ENCODE data around the gene RYR1.

- TF ChIP-seq, protein P1, sequence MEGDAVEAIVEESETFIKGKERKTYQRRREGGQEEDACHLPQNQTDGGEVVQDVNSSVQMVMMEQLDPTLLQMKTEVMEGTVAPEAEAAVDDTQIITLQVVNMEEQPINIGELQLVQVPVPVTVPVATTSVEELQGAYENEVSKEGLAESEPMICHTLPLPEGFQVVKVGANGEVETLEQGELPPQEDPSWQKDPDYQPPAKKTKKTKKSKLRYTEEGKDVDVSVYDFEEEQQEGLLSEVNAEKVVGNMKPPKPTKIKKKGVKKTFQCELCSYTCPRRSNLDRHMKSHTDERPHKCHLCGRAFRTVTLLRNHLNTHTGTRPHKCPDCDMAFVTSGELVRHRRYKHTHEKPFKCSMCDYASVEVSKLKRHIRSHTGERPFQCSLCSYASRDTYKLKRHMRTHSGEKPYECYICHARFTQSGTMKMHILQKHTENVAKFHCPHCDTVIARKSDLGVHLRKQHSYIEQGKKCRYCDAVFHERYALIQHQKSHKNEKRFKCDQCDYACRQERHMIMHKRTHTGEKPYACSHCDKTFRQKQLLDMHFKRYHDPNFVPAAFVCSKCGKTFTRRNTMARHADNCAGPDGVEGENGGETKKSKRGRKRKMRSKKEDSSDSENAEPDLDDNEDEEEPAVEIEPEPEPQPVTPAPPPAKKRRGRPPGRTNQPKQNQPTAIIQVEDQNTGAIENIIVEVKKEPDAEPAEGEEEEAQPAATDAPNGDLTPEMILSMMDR (IDR thresholded peaks at IDR 0.05) = no peak
- no peak for TF ChIP-seq EZH2 (IDR thresholded peaks at IDR 0.05; ENCODE audit: borderline replicate concordance, insufficient read depth, low read depth, low read length, poor library complexity, severe bottlenecking)
Measured at GRCh38 chr19:38519988-38520387, 86.5 kb downstream of the RYR1 start.

Data from B cell (primary cell).